ENCODE data around the gene FGFR3.

FGFR3 gene

DNA sequence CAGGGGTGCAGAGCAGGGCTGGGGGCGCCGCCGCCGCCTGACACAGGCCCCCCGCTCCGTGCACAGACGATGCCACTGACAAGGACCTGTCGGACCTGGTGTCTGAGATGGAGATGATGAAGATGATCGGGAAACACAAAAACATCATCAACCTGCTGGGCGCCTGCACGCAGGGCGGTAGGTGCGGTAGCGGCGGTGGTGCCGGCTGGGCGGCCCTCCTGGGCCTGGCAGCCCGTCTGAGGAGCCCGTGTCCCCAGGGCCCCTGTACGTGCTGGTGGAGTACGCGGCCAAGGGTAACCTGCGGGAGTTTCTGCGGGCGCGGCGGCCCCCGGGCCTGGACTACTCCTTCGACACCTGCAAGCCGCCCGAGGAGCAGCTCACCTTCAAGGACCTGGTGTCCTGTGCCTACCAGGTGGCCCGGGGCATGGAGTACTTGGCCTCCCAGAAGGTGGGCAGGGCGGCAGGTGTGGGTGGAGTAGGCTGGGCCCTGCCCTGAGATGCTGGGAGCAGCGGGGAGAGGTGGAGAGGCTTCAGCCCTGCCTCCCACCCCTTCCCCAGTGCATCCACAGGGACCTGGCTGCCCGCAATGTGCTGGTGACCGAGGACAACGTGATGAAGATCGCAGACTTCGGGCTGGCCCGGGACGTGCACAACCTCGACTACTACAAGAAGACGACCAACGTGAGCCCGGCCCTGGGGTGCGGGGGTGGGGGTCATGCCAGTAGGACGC, 12.6 kb downstream of the FGFR3 start:
- Mint-ChIP-seq H3K27ac (no peak overlapping the region), H3K36me3 (ENCODE audit: low read depth) (no peaks in the 10 kb centered on the region), H3K4me1 (no peaks in the 10 kb centered on the region), H3K9me3 (no peaks in the 10 kb centered on the region), H3K4me3 (no peak overlapping the region), H3K27me3 (no peaks in the 10 kb centered on the region)
- ATAC-seq, result no peak
- no peak for DNase-seq

GRCh38 chr4:1806223-1806564, 13.1 kb downstream of the FGFR3 start:
- Mint-ChIP-seq H3K4me1 (no peaks in the 10 kb centered on the region), H3K27me3 (no peaks in the 10 kb centered on the region), H3K4me3 (no peak overlapping the region), H3K36me3 (ENCODE audit: low read depth) (no peaks in the 10 kb centered on the region), H3K9me3 (no peaks in the 10 kb centered on the region), H3K27ac (no peak overlapping the region)
- ATAC-seq (no peak), DNase-seq (no peak)

- ATAC-seq (no peak), DNase-seq (no peak)
- no peak overlapping the region for H3K27ac Mint-ChIP-seq
- no peak overlapping the region for H3K4me3 Mint-ChIP-seq
- no peaks in the 10 kb centered on the region for H3K36me3 Mint-ChIP-seq (ENCODE audit: low read depth)
- H3K9me3 Mint-ChIP-seq, result no peaks in the 10 kb centered on the region
- H3K27me3 Mint-ChIP-seq, result no peaks in the 10 kb centered on the region
- no peaks in the 10 kb centered on the region for H3K4me1 Mint-ChIP-seq
Observed at GRCh38 chr4:1806596-1807331, 13.7 kb downstream of the FGFR3 start.

- no peak overlapping the region for H3K27ac Mint-ChIP-seq
- no peaks in the 10 kb centered on the region for H3K27me3 Mint-ChIP-seq
- no peaks in the 10 kb centered on the region for H3K9me3 Mint-ChIP-seq
- H3K4me3 Mint-ChIP-seq, result no peak overlapping the region
- H3K4me1 Mint-ChIP-seq, result no peaks in the 10 kb centered on the region
- peaks cover under 1% of the 10 kb centered on the region for H3K36me3 Mint-ChIP-seq (ENCODE audit: low read depth)
- no peak for ATAC-seq
- DNase-seq, result no peak
Observed at GRCh38 chr4:1807332-1807777, 14.3 kb downstream of the FGFR3 start.

DNA sequence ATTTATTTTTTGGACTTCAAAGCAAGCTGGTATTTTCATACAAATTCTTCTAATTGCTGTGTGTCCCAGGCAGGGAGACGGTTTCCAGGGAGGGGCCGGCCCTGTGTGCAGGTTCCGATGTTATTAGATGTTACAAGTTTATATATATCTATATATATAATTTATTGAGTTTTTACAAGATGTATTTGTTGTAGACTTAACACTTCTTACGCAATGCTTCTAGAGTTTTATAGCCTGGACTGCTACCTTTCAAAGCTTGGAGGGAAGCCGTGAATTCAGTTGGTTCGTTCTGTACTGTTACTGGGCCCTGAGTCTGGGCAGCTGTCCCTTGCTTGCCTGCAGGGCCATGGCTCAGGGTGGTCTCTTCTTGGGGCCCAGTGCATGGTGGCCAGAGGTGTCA, 15.3 kb downstream of the FGFR3 start:
- DNase-seq (no peak), ATAC-seq (no peak)
- H3K9me3 Mint-ChIP-seq, result no peaks in the 10 kb centered on the region
- H3K27ac Mint-ChIP-seq, result no peak overlapping the region
- H3K36me3 Mint-ChIP-seq (ENCODE audit: low read depth), result peaks cover 1% of the 10 kb centered on the region
- no peaks in the 10 kb centered on the region for H3K27me3 Mint-ChIP-seq
- no peaks in the 10 kb centered on the region for H3K4me1 Mint-ChIP-seq
- H3K4me3 Mint-ChIP-seq, result no peak overlapping the region

DNA sequence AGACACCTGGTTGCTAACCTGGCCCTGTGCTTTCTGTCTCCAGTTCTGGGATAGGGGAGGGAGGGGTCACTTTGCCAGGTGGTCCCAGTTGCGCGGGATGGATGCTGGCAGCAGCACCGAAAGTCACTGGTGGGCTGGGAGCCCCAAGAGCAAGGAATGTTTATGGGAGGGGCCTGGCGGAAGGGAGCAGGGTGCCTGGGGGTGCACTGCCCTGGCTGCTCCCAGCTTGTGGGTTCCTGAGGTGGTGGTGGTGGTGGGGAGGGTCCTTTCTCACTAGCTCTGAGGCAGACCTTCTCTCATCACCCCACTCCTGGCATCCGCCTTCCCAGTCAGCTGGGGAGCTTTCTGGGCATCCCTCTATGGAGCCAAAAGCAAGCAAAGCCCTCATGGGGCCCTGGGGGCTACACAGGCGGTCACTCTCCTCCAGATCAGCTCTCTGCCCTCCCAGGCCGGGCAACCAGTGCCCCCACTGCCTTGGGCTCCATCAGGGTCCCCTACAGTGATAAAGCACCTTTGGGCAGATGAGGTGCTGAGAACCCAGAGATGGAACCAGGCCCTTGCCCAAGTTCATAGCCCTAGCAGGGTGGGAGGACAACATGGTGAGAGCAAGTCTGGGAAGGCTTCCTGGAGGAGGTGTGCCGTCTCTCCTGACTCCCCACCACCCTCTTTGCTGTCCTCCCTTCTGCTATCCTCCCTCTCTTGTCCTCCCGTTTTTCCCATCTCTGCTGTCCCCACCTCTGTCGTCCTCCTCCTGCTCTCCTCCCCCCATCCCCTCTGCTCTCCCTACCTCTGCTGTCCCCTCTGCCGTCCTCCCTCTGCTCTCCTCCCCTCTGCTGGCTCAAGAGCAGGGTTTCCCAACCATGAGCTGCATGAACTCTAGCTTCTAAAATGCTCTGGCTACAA, 16.0 kb downstream of the FGFR3 start:
- DNase-seq (no peak), ATAC-seq (no peak)
- no peaks in the 10 kb centered on the region for H3K4me1 Mint-ChIP-seq
- H3K27me3 Mint-ChIP-seq, result no peaks in the 10 kb centered on the region
- no peaks in the 10 kb centered on the region for H3K9me3 Mint-ChIP-seq
- H3K27ac Mint-ChIP-seq, result no peak overlapping the region
- H3K36me3 Mint-ChIP-seq (ENCODE audit: low read depth), result peaks cover 2% of the 10 kb centered on the region
- H3K4me3 Mint-ChIP-seq, result no peak overlapping the region

GRCh38 chr4:1809754-1810502, 16.8 kb downstream of the FGFR3 start:
- no peak overlapping the region for H3K4me3 Mint-ChIP-seq
- DNase-seq (peak; percentile 81), ATAC-seq (peak; percentile 88)
- no peak overlapping the region for H3K27ac Mint-ChIP-seq
- peaks cover 5% of the 10 kb centered on the region for H3K36me3 Mint-ChIP-seq (ENCODE audit: low read depth)
- no peaks in the 10 kb centered on the region for H3K4me1 Mint-ChIP-seq
- H3K27me3 Mint-ChIP-seq, result no peaks in the 10 kb centered on the region
- H3K9me3 Mint-ChIP-seq, result no peaks in the 10 kb centered on the region

- Mint-ChIP-seq H3K27me3 (no peaks in the 10 kb centered on the region), H3K9me3 (no peaks in the 10 kb centered on the region)
- ATAC-seq, result no peak
Observed at GRCh38 chr4:1810765-1811164, 17.7 kb downstream of the FGFR3 start.

DNA sequence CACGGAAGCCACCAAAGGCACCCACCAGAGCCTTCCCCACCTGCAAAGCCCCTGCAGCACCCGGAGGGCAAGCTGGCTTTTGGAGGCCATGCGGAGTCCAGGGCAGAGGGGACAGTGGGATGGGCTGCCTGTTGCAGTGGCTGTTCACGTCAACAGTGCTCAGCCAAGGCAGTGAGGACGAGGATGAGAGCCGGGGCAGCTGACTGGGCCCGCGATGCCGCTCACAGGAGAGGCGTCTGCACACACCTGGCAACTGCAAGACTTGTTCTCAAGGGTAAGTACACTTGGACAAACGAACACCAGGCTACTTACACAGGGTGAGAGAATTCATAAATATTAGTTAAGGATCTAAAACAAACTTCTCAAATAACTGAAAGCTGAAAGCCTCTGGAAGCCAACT, 19.6 kb downstream of the FGFR3 start:
- Mint-ChIP-seq H3K27me3 (no peaks in the 10 kb centered on the region), H3K36me3 (ENCODE audit: low read depth) (peaks cover 9% of the 10 kb centered on the region), H3K27ac (no peak overlapping the region), H3K4me3 (no peak overlapping the region), H3K9me3 (no peaks in the 10 kb centered on the region), H3K4me1 (no peaks in the 10 kb centered on the region)
- ATAC-seq (no peak), DNase-seq (no peak)

More at GRCh38 chr4:1810765-1811164, 17.7 kb downstream of the FGFR3 start:
- H3K4me3 Mint-ChIP-seq, result no peak overlapping the region
- no peak overlapping the region for H3K27ac Mint-ChIP-seq
- peaks cover 5% of the 10 kb centered on the region for H3K36me3 Mint-ChIP-seq (ENCODE audit: low read depth)
- DNase-seq, result no peak
- H3K4me1 Mint-ChIP-seq, result no peaks in the 10 kb centered on the region

- Mint-ChIP-seq H3K4me1 (no peaks in the 10 kb centered on the region), H3K9me3 (no peaks in the 10 kb centered on the region), H3K27me3 (no peaks in the 10 kb centered on the region), H3K4me3 (no peak overlapping the region), H3K36me3 (ENCODE audit: low read depth) (peaks cover 13% of the 10 kb centered on the region), H3K27ac (no peak overlapping the region)
- no peak for DNase-seq
- no peak for ATAC-seq
Observed at GRCh38 chr4:1813231-1813630, 20.1 kb downstream of the FGFR3 start.

DNA sequence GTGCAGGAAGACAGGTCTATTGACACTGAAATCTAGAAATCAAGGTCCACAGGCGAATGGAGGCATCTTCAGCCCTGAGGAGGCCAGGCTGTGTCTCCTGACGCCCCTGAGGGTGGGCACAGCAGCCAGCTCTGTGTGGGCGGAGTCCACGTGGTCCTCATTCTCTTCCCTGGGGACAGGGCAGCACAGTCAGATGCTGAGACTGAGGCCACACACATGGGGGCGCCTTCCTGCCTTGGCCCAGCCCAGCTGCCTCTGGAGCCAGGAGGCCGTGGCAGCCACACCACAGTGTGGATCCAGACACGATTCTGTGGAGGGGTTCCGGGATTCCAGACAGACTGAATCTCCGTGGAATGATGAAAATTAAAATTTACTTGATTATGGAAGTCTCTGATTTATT, 20.8 kb downstream of the FGFR3 start:
- H3K27ac Mint-ChIP-seq, result no peak overlapping the region
- H3K36me3 Mint-ChIP-seq (ENCODE audit: low read depth), result peaks cover 14% of the 10 kb centered on the region
- H3K27me3 Mint-ChIP-seq, result no peaks in the 10 kb centered on the region
- DNase-seq, result no peak
- no peaks in the 10 kb centered on the region for H3K9me3 Mint-ChIP-seq
- no peaks in the 10 kb centered on the region for H3K4me1 Mint-ChIP-seq
- H3K4me3 Mint-ChIP-seq, result no peak overlapping the region
- no peak for ATAC-seq

DNA sequence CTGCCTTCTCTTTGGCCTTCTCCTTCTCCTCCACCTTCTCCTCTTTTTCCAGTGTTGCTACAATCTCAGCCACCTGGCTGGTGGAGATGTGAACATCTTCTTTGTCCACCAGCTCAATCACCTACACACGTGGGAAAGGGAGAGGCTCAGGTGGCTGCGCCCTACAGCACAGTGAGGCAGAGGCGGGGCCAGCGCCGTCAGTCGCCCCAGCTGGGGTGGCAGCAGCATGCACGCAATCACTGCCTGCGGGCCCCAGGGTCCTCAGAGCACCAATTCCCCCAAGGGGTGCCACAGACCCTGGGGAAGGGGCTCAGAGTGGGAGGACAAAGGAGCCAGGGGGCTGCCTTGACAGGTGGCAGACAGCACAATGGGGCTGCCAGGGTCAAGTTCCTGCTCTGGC, 21.4 kb downstream of the FGFR3 start:
- ATAC-seq (no peak), DNase-seq (no peak)
- Mint-ChIP-seq H3K4me1 (no peaks in the 10 kb centered on the region), H3K4me3 (no peak overlapping the region), H3K36me3 (ENCODE audit: low read depth) (peaks cover 20% of the 10 kb centered on the region), H3K27me3 (no peaks in the 10 kb centered on the region), H3K27ac (no peak overlapping the region), H3K9me3 (no peaks in the 10 kb centered on the region)

GRCh38 chr4:1815096-1815996, 22.3 kb downstream of the FGFR3 start:
- Mint-ChIP-seq H3K9me3 (no peaks in the 10 kb centered on the region), H3K4me1 (no peaks in the 10 kb centered on the region), H3K27me3 (no peaks in the 10 kb centered on the region), H3K36me3 (ENCODE audit: low read depth) (peaks cover 28% of the 10 kb centered on the region), H3K27ac (no peak overlapping the region), H3K4me3 (no peak overlapping the region)
- no peak for DNase-seq
- no peak for ATAC-seq
